Brain microvascular endothelial cell (primary cell): ENCODE data around the gene KCND2.

Experiments used
- DNase-seq: peaks from one replicate; pipeline ENCODE4 v3.0.0-alpha.2; 2020
- H3K27ac ChIP-seq: fragments of 250-450 bp; sonication (Bioruptor Pico); 2 replicates; pipeline ENCODE4 v1.5.1; 2020; ENCODE audit warnings: mild to moderate bottlenecking, moderate library complexity
- H3K27me3 ChIP-seq: fragments of 250-450 bp; sonication (Bioruptor Pico); replicated peaks from 2 replicates; pipeline ENCODE4 v1.5.1; 2020; ENCODE audit warnings: mild to moderate bottlenecking
- H3K36me3 ChIP-seq: fragments of 250-450 bp; sonication (Bioruptor Pico); replicated peaks from 2 replicates; pipeline ENCODE4 v1.5.1; 2020; ENCODE audit warnings: mild to moderate bottlenecking
- H3K4me3 ChIP-seq: 2 replicates; pipeline ENCODE4 v1.5.1; 2011; ENCODE audit warnings: low read depth, mild to moderate bottlenecking, control low read depth, low read length, moderate library complexity
- CTCF ChIP-seq: IDR thresholded peaks from 2 replicates; pipeline ENCODE4 v1.5.1; 2011; ENCODE audit warnings: low read depth, mild to moderate bottlenecking, moderate library complexity, low read length, control low read depth, inconsistent platforms; ENCODE audit errors: missing control alignments
- in situ Hi-C: cut with HindIII; loops from 2 replicates; pipeline ENCODE4 v1.10.0; 2017; ENCODE audit warnings: low sequenced_read_pairs, low pct_ligation_motif_present

The KCND2 gene

GRCh38 chr7:120412139-120413050, 139.4 kb downstream of the KCND2 start:
- Histone ChIP-seq H3K27me3 (no peaks in the 10 kb centered on the region), H3K36me3 (no peaks in the 10 kb centered on the region), H3K4me3 (no peak overlapping the region), H3K27ac (no peak overlapping the region)
- TF ChIP-seq CTCF = no peak
- in situ Hi-C loops = no loop called here
- DNase-seq = no peak

GRCh38 chr7:120413164-120413563, 140.2 kb downstream of the KCND2 start:
- TF ChIP-seq CTCF = no peak
- H3K36me3 ChIP-seq = no peaks in the 10 kb centered on the region
- H3K27ac ChIP-seq = no peak overlapping the region
- H3K4me3 ChIP-seq = no peak overlapping the region
- DNase-seq = no peak
- no peaks in the 10 kb centered on the region for H3K27me3 ChIP-seq
- in situ Hi-C loops = no loop called here

GRCh38 chr7:120417244-120417979, 144.4 kb downstream of the KCND2 start:
- H3K4me3 ChIP-seq = no peak overlapping the region
- DNase-seq = no peak
- no peaks in the 10 kb centered on the region for H3K27me3 ChIP-seq
- in situ Hi-C loops = no loop called here
- H3K27ac ChIP-seq = no peak overlapping the region
- no peaks in the 10 kb centered on the region for H3K36me3 ChIP-seq
- TF ChIP-seq CTCF = no peak

GRCh38 chr7:120421151-120421651, 148.2 kb downstream of the KCND2 start:
- DNase-seq = no peak
- Histone ChIP-seq H3K27me3 (no peaks in the 10 kb centered on the region), H3K27ac (no peak overlapping the region), H3K36me3 (no peaks in the 10 kb centered on the region), H3K4me3 (no peak overlapping the region)
- no peak for TF ChIP-seq CTCF
- in situ Hi-C loops = no loop called here

GRCh38 chr7:120431016-120431415, 158.0 kb downstream of the KCND2 start:
- no peak for TF ChIP-seq CTCF
- no peak overlapping the region for H3K4me3 ChIP-seq
- DNase-seq = no peak
- in situ Hi-C loops = no loop called here
- no peaks in the 10 kb centered on the region for H3K27me3 ChIP-seq
- no peak overlapping the region for H3K27ac ChIP-seq
- H3K36me3 ChIP-seq = no peaks in the 10 kb centered on the region
